ENCODE measurements around the gene TEAD1. TPM values are rescaled to one million over a fixed set of nuclear protein-coding genes. Genes with fewer than 3 reads are reported as not detected.

TEAD1 gene
- total and polyA plus RNA-seq, 10 of the 15 experiments (the other 5 are each of a cell fraction or from before 2014, with no cell fraction given): 0.01 to 0.59 (median 0.04) TPM; not detected in 6

- TF ChIP-seq PKNOX1 (IDR thresholded peaks at IDR 0.05) (no peak), CBX3 (IDR thresholded peaks at IDR 0.05; ENCODE audit: borderline replicate concordance, low read depth) (no peak), KLF5 (IDR thresholded peaks at IDR 0.05; ENCODE audit: partially characterized antibody) (no peak), ATF3 (IDR thresholded peaks at IDR 0.05; ENCODE audit: borderline replicate concordance, extremely low read depth, low read depth, low read length) (no peak), NFYA (IDR thresholded peaks at IDR 0.05; ENCODE audit: borderline replicate concordance, low read depth, low read length) (no peak)
These were observed 182.1 kb downstream of the TEAD1 start (continued) for GRCh38 chr11:12856338-12856737.

- POLR2A ChIA-PET: no interaction called here
- H3K4me1 ChIP-seq (ENCODE audit: control insufficient read depth, insufficient read depth, low read length): no peaks in the 10 kb centered on the region
- H2AFZ ChIP-seq (ENCODE audit: control insufficient read depth, low read depth, low read length): no peak overlapping the region
- CTCF ChIA-PET: interaction anchor here (1.3 kb wide), 1 partner anchor 569 kb away, joined by 3 read pairs; no protein-coding TSS in a partner anchor
- H3K9me3 ChIP-seq (replicated peaks; ENCODE audit: control insufficient read depth, insufficient read depth, low read length): no peaks in the 10 kb centered on the region
- RAD21 ChIA-PET (ENCODE audit: unreplicated experiment): no interaction called here
- TF ChIP-seq HDGF (IDR thresholded peaks at IDR 0.05) (no peak), GABPA (IDR thresholded peaks at IDR 0.05; ENCODE audit: low read depth) (no peak), POU2F2 (IDR thresholded peaks at IDR 0.05; ENCODE audit: borderline replicate concordance, low read depth, low read length) (no peak), BCL11A (IDR thresholded peaks at IDR 0.05; ENCODE audit: low read depth, low read length) (no peak), RBBP5 (conservative IDR thresholded peaks at IDR 0.05) (no peak), NBN (IDR thresholded peaks at IDR 0.05) (no peak), CREM (IDR thresholded peaks at IDR 0.05; ENCODE audit: low read depth) (no peak), DPF2 (IDR thresholded peaks at IDR 0.05) (no peak), BCL3 (IDR thresholded peaks at IDR 0.05; ENCODE audit: borderline replicate concordance, insufficient read depth, low read depth, low read length, poor library complexity, severe bottlenecking) (no peak), SIX5 (IDR thresholded peaks at IDR 0.05; ENCODE audit: low read depth, low read length, severe bottlenecking) (no peak), EGR1 (IDR thresholded peaks at IDR 0.05; ENCODE audit: borderline replicate concordance in 1 of 2, low read depth in 2 of 2, low read length in 2 of 2) (no peak), ZSCAN29 (IDR thresholded peaks at IDR 0.05) (no peak), PRDM15 (CRISPR knock-in tag; IDR thresholded peaks at IDR 0.05) (no peak)
- no peak overlapping the region for H3K4me3 ChIP-seq
- BruUV-seq (replicated peaks): no TSS peak
- H3K27ac ChIP-seq (ENCODE audit: control insufficient read depth, insufficient read depth): no peak overlapping the region
- ATAC-seq: no peak
- H3K79me2 ChIP-seq (ENCODE audit: control insufficient read depth, insufficient read depth, low read length): no peaks in the 10 kb centered on the region
- SMC1A ChIA-PET (ENCODE audit: uncharacterized antibody, unreplicated experiment): no interaction called here
- in situ Hi-C loops (cut with MboI) (no loop called here), intact Hi-C loops (cut with micrococcal nuclease; ENCODE audit: unreplicated experiment) (no loop called here)
- H3K27me3 ChIP-seq (replicated peaks in 1 of 2; ENCODE audit: control insufficient read depth in 2 of 2, insufficient read depth in 2 of 2, low read length in 1 of 2): no peaks in the 10 kb centered on the region
- no peak overlapping the region for H3K4me2 ChIP-seq (ENCODE audit: control insufficient read depth, insufficient read depth)
- no peak for DNase-seq (ENCODE audit: low read depth, low spot score)
- 46% methylated on average over 5 of the region's 5 CpGs for WGBS (ENCODE audit: insufficient coverage, insufficient replicate concordance, low lambda C conversion rate, missing lambda C conversion rate)
- FAIRE-seq: no peak
- no peaks in the 10 kb centered on the region for H3K36me3 ChIP-seq (ENCODE audit: control insufficient read depth in 2 of 2, insufficient read depth in 2 of 2, low read length in 1 of 2)
- no peak overlapping the region for H3K9ac ChIP-seq (ENCODE audit: control insufficient read depth, insufficient read depth, low read length)
- no peaks in the 10 kb centered on the region for H4K20me1 ChIP-seq (ENCODE audit: control insufficient read depth, insufficient read depth)
These were observed 183.4 kb downstream of the TEAD1 start for GRCh38 chr11:12857572-12857971.
